GM19023 (cell line): ENCODE measurements around the gene PGC.
A peak's percentile ranks its signal among the peaks of the same experiment; 100 is the strongest.

Source experiments
- ATAC-seq: cut with Tn5 transposase; IDR thresholded peaks from one replicate; pipeline ENCODE4 v1.9.1; 2021; ENCODE audit warnings: mild to moderate bottlenecking, moderate library complexity; ENCODE audit not compliant: unreplicated experiment

The PGC gene

GRCh38 chr6:41748542-41748941, 1.3 kb upstream of the PGC start:
- ATAC-seq, result no peak

DNA sequence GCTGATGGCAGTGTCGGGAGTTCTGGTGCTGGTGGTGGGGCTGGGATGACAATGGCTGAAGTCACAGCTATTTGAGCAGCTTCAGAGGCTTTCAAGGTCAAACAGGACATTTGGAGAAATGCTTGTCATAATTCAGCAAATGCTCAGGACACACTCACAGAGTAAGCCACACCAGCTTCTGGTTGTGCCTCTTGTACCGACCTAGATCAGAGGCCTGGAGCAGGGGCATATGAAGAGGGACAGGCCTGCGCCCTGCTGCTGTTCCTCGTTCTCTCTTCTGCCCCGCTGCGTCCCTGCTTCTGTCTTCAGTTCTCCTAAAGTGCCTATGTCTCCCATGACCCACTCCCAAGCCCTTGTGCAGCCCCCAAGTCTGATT, 893 bp upstream of the PGC start:
- no peak for ATAC-seq

GRCh38 chr6:41746107-41746506, 1.1 kb downstream of the PGC start:
- no peak for ATAC-seq

GRCh38 chr6:41744236-41744787, 2.9 kb downstream of the PGC start:
- ATAC-seq, result no peak

DNA sequence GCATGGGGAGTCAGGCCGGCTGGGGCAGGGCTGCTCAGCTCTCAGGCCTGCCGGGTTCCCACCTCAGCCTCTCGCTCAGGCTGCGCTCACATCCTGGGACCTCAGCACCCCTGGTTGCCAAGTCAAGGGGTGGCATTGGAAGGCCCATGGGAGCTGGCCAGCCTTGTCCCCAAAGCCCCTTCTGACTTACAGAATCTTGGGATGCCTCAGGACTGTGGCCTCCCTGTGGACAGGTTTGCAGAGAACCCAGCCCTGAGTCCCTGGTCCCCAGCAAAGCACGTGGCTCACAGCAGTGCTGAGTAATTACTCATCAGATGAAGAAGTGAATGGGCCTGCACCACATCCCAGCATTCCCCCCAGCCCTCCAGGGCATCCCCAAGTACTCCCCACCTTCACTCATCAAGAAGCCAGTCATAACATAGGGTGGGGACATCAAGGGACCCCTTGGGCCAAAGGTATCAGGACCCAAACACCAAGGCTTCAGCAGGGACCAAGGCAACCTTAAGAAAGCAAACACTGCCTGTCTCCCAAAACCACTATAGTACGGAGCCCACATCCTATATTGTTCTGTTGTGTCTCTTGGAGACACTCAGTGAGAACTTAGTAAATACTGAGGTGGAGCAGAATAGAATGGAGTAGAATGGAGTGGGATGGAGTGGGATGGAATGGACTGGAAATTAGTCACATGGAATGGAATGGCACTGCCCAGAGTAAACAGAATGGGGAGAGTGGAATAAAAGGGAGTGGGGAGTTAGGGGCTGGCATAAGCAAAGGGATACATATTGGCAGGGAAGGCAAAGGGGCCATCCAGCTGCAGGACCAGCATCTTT, 3.6 kb downstream of the PGC start:
- ATAC-seq, result no peak

GRCh38 chr6:41741625-41742490, 5.3 kb downstream of the PGC start:
- no peak for ATAC-seq

DNA sequence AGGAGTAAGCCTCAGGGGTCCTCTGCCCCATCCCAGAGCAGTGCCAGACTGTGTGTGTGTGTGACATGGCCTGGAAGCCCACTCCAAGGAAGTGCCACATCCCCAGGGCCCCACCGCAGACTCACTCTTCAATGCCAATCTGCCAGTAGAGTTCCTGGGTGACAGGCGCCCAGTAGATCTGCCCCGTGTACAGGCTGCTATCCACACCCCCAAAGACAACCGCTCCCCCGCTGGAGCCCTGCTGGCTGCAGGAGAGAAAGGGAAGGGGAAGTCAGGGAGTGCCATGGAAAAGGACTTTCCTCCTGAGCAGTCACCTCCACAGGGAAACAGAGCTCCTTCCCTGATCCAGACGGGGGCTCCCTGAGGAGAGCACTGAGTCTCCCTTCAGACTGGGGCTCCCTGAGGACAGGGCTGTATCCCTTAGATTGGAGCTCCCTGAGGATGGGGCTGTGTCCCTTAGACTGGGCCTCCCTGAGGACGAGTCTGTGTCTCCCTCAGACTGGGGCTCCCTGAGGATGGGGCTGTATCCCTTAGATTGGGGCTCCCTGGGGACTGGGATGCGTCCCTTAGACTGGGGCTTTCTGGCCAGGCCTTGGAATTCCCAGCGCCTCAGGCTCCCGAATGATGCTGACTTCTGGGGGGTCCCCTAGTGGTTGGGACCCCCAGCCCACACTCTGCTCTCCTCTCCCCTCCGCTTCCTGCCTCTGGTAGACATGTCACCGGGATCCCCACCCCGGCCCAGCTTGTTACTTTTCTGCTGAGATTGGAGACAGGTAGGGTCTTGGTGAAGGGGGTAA, 6.6 kb downstream of the PGC start:
- no peak for ATAC-seq

- no peak for ATAC-seq
Measured at GRCh38 chr6:41739041-41739440, 8.2 kb downstream of the PGC start.

DNA sequence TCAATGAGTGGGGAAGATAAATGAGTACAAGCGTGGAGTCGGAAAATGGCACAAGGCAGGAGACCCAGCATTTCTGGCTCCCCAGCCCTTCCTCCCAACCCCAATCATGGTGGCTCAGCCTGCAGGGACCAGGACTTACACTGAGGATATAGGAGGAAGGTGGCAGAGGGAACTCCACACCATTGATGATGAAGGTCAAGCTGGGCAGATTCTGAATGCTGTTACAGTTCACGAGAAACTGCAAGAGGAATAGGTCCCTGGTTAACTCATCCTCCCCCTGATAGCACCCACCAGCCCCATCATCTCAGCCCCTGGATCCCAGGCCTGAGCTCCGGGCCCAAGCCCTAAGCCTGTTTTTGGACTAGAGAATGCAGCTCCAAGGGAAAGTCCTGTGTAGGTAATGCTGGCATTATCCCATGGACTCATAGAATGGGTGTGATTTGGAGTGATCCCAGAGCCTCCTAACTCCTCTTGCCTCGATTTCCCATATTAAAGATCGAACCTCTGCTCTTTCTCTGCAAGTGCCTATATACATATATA, 9.5 kb downstream of the PGC start:
- ATAC-seq, result no peak

GRCh38 chr6:41736800-41737555, 10.2 kb downstream of the PGC start:
- ATAC-seq, result no peak

GRCh38 chr6:41736186-41736733, 10.9 kb downstream of the PGC start:
- no peak for ATAC-seq

GRCh38 chr6:41735427-41736185, 11.6 kb downstream of the PGC start, which contains the start of gene TFEB:
TSS of gene TFEB (minus strand) at chr6:41735608. CDS start at chr6:41691213, 44,395 bp downstream.
- ATAC-seq, result peak; percentile 40

GRCh38 chr6:41734666-41735426, 12.4 kb downstream of the PGC start:
- peak; percentile 29 for ATAC-seq

DNA sequence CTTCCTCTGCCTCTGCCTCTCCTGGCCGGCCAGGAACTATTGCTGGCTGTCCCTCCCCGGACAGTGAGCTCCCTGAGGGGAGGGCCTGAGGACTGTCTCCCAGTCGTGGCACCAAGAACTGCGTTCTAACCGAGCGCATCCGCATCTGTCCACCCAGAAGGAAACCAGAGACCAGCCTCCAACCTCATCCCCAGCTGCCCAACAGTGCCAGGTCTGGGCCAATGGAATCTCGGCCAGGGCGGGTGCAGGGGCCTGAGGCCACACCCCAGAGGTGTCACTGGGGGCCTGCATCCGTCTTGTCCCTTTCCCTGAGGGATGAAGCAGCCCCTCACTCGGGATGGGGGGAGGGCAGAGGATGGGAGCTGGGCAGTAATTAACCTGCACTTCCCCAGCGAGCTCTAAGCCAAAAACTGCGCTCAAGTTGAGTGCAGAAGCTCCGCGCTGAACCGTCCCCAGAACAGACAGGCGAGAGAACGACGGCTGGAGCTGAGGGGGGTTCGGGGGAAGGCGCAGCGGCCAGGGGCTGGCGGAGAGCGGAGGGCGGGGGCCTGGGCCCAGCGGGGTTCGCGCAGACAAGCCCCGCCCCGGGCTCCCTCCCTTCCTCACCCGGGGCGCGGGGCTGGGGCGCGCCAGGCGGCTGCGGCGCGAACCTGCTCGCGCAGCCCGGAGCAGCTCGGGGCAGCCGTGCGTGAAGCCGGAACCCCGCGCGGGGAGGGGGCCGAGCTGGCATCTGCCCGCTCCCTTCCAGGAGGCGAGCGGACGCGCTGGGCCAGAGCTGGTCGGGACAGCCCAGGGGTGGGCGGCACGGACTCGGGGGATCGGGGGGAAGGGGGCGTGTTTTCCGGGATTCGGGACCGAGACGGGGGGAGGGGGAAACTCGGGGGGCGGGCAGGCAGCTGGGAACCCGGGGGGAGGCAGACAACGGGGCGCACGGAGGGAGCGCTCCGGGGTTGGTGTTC, 13.2 kb downstream of the PGC start:
- peak; percentile 55 for ATAC-seq

DNA sequence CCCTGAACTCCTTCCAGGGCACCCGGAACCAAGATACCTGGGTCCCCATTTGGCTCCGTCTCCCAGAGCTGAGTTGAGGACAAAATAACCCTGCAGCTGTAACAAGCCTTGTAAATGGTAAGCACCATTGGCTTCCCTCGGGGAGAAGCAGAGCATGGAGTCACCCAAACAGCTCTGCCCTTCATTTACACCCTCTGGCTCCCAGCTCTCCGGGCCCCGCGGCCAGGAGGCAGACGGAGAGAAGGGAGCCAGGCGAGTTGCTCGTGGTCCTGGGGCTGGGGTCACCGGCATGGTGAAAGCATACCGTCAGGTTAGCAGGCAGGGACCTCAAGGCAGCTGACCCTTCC, 13.9 kb downstream of the PGC start:
- ATAC-seq, result no peak

GRCh38 chr6:41732591-41733359, 14.4 kb downstream of the PGC start:
- peak; percentile 28 for ATAC-seq
